B cell (primary cell): ENCODE results near the gene GOSR2. TPM values are rescaled to one million over a fixed set of nuclear protein-coding genes. Genes with fewer than 3 reads are reported as not detected.

ENCODE experiments used
- ATAC-seq: fragments of 200-7000 bp; cut with Tn5 transposase; one replicate; pipeline ENCODE4 v1.10.0; 2021; ENCODE audit warnings: low read depth, mild to moderate bottlenecking, moderate number of reproducible peaks, moderate library complexity
- CTCF ChIA-PET: fragments of 350-600 bp; sonication (Branson Sonifier 250); formaldehyde crosslinking; loops from one replicate; lab custom pipeline; 2021; ENCODE audit warnings: antibody characterized with exemption, inconsistent platforms; lab: Charles Lee
- POLR2A ChIA-PET: fragments of 350-600 bp; sonication (Branson Sonifier 250); formaldehyde crosslinking; loops from one replicate; lab custom pipeline; 2021; ENCODE audit warnings: antibody characterized with exemption; lab: Charles Lee
- DNase-seq: peaks from one replicate; pipeline ENCODE4 v3.0.0; 2013
- H2AFZ ChIP-seq: 2 replicates; pipeline ENCODE4 v1.6.1; 2012; ENCODE audit warnings: mild to moderate bottlenecking, low read depth, low read length; ENCODE audit not compliant: insufficient read depth, poor library complexity, severe bottlenecking
- H3K27ac ChIP-seq, 2 donors: 1 replicate in 1 of 2; 2 replicates in 1 of 2; pipeline ENCODE4 v1.5.1; 2012 to 2013; ENCODE audit warnings: low read length in 2 of 2, mild to moderate bottlenecking in 2 of 2, moderate library complexity in 1 of 2
- H3K27me3 ChIP-seq, 4 experiments: fragments of 200-600 bp in 1 of 4; sonication (generic) in 1 of 4; replicated peaks in 1 of 4; 1 replicate in 2 of 4; 2 replicates in 2 of 4; pipeline versions ENCODE4 v1.6.1 to v1.7.0; 2013 to 2016; ENCODE audit warnings: low read length in 3 of 4, mild to moderate bottlenecking in 2 of 4, mixed read lengths in 1 of 4, moderate library complexity in 1 of 4; ENCODE audit not compliant: insufficient read depth in 4 of 4, control insufficient read depth in 3 of 4; ENCODE audit errors: control extremely low read depth in 1 of 4
- H3K36me3 ChIP-seq, 2 experiments: replicated peaks in 1 of 2; 1 replicate in 1 of 2; 2 replicates in 1 of 2; pipeline versions ENCODE4 v1.6.1 to v1.7.1; 2013; ENCODE audit warnings: low read length in 1 of 2; ENCODE audit not compliant: insufficient read depth in 2 of 2, control insufficient read depth in 1 of 2; ENCODE audit errors: control extremely low read depth in 1 of 2, extremely low read depth in 1 of 2
- H3K4me1 ChIP-seq, 2 donors: fragments of 200-600 bp in 1 of 2; sonication (generic) in 1 of 2; 1 replicate in 1 of 2; 2 replicates in 1 of 2; pipeline versions ENCODE4 v1.5.1 to v1.6.1; 2013 to 2017; ENCODE audit warnings: low read length in 2 of 2; ENCODE audit not compliant: control insufficient read depth in 2 of 2, insufficient read depth in 2 of 2
- H3K4me2 ChIP-seq: replicated peaks from 2 replicates; pipeline ENCODE3; 2012; ENCODE audit warnings: mild to moderate bottlenecking, low read depth, low read length; ENCODE audit not compliant: poor library complexity, severe bottlenecking
- H3K4me3 ChIP-seq, 5 experiments: fragments of 200-600 bp in 1 of 5; sonication (generic) in 1 of 5; 1 replicate in 3 of 5; 2 replicates in 2 of 5; pipeline versions ENCODE4 v1.5.1 to v1.7.0; 2011 to 2016; ENCODE audit warnings: low read length in 4 of 5, mild to moderate bottlenecking in 4 of 5, low read depth in 2 of 5, control low read depth in 1 of 5, moderate library complexity in 1 of 5; ENCODE audit not compliant: insufficient read depth in 1 of 5; ENCODE audit errors: control extremely low read depth in 1 of 5, extremely low read depth in 1 of 5
- H3K79me2 ChIP-seq: fragments of 200-600 bp; sonication (generic); one replicate; pipeline ENCODE4 v1.6.0; 2016; ENCODE audit warnings: low read length; ENCODE audit not compliant: control insufficient read depth, insufficient read depth
- H3K9ac ChIP-seq: fragments of 200-600 bp; sonication (generic); 2 replicates; pipeline ENCODE4 v1.6.1; 2017; ENCODE audit warnings: mild to moderate bottlenecking, low read length, moderate library complexity
- H3K9me3 ChIP-seq, 3 donors: one replicate each; pipeline versions ENCODE4 v1.6.1 to v1.7.1; 2013; ENCODE audit warnings: low read length in 2 of 3; ENCODE audit not compliant: control insufficient read depth in 2 of 3, insufficient read depth in 1 of 3; ENCODE audit errors: control extremely low read depth in 1 of 3
- H4K20me1 ChIP-seq: 2 replicates; pipeline ENCODE4 v1.6.0; 2012; ENCODE audit warnings: mild to moderate bottlenecking, low read length; ENCODE audit not compliant: insufficient read depth, control insufficient read depth, poor library complexity, severe bottlenecking
- H3K27ac Mint-ChIP-seq: one replicate; pipeline ENCODE4 v1.8.0; 2021; ENCODE audit warnings: mixed read lengths
- H3K27me3 Mint-ChIP-seq: one replicate; pipeline ENCODE4 v1.8.0; 2021; ENCODE audit warnings: mixed read lengths
- H3K4me1 Mint-ChIP-seq: one replicate; pipeline ENCODE4 v1.8.0; 2021; ENCODE audit warnings: mixed read lengths
- H3K4me3 Mint-ChIP-seq: one replicate; pipeline ENCODE4 v1.8.0; 2021; ENCODE audit warnings: mixed read lengths
- H3K9me3 Mint-ChIP-seq: one replicate; pipeline ENCODE4 v1.8.0; 2022; ENCODE audit warnings: mixed read lengths; ENCODE audit not compliant: insufficient read depth
- CTCF ChIP-seq: fragments of 200-600 bp; IDR thresholded peaks from one replicate; pipeline ENCODE4 v1.8.0; 2022; ENCODE audit warnings: antibody characterized with exemption, mild to moderate bottlenecking
- EZH2 ChIP-seq: IDR thresholded peaks from 2 replicates; pipeline ENCODE4 v1.6.1; 2012; ENCODE audit warnings: borderline replicate concordance, low read depth, mild to moderate bottlenecking, moderate library complexity, low read length; ENCODE audit not compliant: insufficient read depth, poor library complexity, severe bottlenecking
- WGBS: methylation state at CpG from one replicate; pipeline ENCODE4 v1.1.5; 2013; ENCODE audit warnings: missing lambda C conversion rate; ENCODE audit not compliant: insufficient coverage; 5-methylcytosine and 5-hydroxymethylcytosine counted together
- intact Hi-C: fragments of 100-400 bp; cut with micrococcal nuclease; formaldehyde crosslinking; loops from one replicate; pipeline ENCODE4 v1.10.0; 2022
- polyA plus RNA-seq: library from polyadenylated mRNA; depleted of rRNA; stranded (reverse); fragments of >200 nt; gene quantifications from 2 replicates; pipeline ENCODE4 v1.2.3, GENCODE V29; 2012
- total RNA-seq, 2 donors: library from RNA; stranded (reverse); fragments of 120-200 nt in 1 of 2; gene quantifications; 1 replicate in 1 of 2; 2 replicates in 1 of 2; pipeline versions ENCODE4 v1.2.3 to v1.2.4, GENCODE V29; 2013 to 2022

The GOSR2 gene
- total and polyA plus RNA-seq, 2 donors (not counting 1 experiment from before 2014, with no cell fraction given) = 33.2 to 91.0 TPM

DNA sequence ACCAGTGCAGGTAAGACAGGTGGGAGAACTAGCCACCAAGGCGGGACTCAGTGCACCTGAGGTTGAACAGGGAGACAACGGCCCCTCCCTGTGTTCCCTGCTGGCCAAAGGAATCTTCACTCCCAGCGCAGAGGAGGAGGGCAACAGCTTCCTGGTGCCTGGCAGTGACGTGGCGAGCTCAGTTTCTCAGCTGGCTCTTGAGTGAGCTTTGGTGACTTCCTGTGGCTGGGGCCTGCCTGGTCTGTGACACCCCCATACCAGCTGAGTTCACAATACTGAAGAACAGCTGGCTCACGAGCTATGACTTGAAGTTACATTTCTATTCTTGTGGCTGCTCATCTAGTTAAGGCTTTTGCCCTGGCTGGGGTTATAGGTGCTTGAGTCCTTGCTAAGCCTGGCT lies 45.5 kb upstream of the GOSR2 start:
- no peak overlapping the region for H3K27ac Mint-ChIP-seq
- no peak for DNase-seq

GRCh38 chr17:46878055-46878454 lies 44.9 kb upstream of the GOSR2 start:
- ATAC-seq (no peak), DNase-seq (no peak)
- 60% methylated on average over 6 of the region's 6 CpGs for WGBS
- H3K4me1 ChIP-seq = no peaks in the 10 kb centered on the region
- no peaks in the 10 kb centered on the region for H3K36me3 ChIP-seq
- no peaks in the 10 kb centered on the region for H3K27me3 ChIP-seq
- intact Hi-C loops = no loop called here
- H3K4me3 Mint-ChIP-seq = no peak overlapping the region
- no peaks in the 10 kb centered on the region for H3K4me1 Mint-ChIP-seq
- no peaks in the 10 kb centered on the region for H4K20me1 ChIP-seq
- H3K27me3 Mint-ChIP-seq = no peaks in the 10 kb centered on the region
- no peak overlapping the region for H3K9ac ChIP-seq
- ChIA-PET CTCF (no interaction called here), POLR2A (no interaction called here)
- no peaks in the 10 kb centered on the region for H3K79me2 ChIP-seq
- H3K27ac Mint-ChIP-seq = no peak overlapping the region
- H3K9me3 ChIP-seq = no peaks in the 10 kb centered on the region
- H3K4me2 ChIP-seq = no peak overlapping the region
- no peak overlapping the region for H3K4me3 ChIP-seq
- no peaks in the 10 kb centered on the region for H3K9me3 Mint-ChIP-seq
- no peak for TF ChIP-seq EZH2
- H3K27ac ChIP-seq = no peak overlapping the region
- no peak overlapping the region for H2AFZ ChIP-seq

More for the DNA sequence above, 45.5 kb upstream of the GOSR2 start:
- ATAC-seq = no peak
- no peak overlapping the region for H2AFZ ChIP-seq
- H3K9ac ChIP-seq = no peak overlapping the region
- no peaks in the 10 kb centered on the region for H3K79me2 ChIP-seq
- Mint-ChIP-seq H3K27me3 (no peaks in the 10 kb centered on the region), H3K9me3 (no peaks in the 10 kb centered on the region), H3K4me3 (no peak overlapping the region), H3K4me1 (no peaks in the 10 kb centered on the region)
- ChIA-PET CTCF (no interaction called here), POLR2A (no interaction called here)
- no peak overlapping the region for H3K4me3 ChIP-seq
- H3K9me3 ChIP-seq = no peaks in the 10 kb centered on the region
- H3K27ac ChIP-seq = no peak overlapping the region
- H3K4me2 ChIP-seq = no peak overlapping the region
- no peaks in the 10 kb centered on the region for H4K20me1 ChIP-seq
- WGBS = 62% methylated on average over 6 of the region's 6 CpGs
- no peaks in the 10 kb centered on the region for H3K27me3 ChIP-seq
- TF ChIP-seq EZH2 = no peak
- TF ChIP-seq CTCF = no peak
- H3K36me3 ChIP-seq = no peaks in the 10 kb centered on the region
- intact Hi-C loops = no loop called here
- no peaks in the 10 kb centered on the region for H3K4me1 ChIP-seq
